ENCODE data around the gene SH3RF1. TPM values are rescaled to one million over a fixed set of nuclear protein-coding genes. Genes with fewer than 3 reads are reported as not detected.

The SH3RF1 gene
- total and polyA plus RNA-seq, 8 donors, result 4.0 to 30.6 (median 12.7) TPM

DNA sequence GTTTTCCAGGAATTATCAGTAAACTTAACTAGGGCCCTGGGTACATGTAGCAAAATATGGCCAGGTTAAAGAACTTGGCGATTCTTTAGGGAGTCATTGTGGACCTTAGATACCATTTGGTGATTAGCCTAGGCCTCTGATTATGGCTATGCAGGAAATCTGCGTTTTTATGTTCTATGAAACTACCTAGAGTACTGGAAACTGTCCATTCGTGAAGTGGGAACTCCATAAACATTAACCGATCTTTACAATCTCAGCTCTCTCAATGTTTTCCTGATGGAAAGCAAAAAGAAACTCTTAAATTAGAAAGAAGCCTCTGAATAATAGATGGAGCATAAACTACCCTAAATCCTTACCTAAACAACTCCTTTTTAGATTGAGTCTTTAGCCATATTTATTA lies 121.9 kb downstream of the SH3RF1 start:
- ATAC-seq (no peak), FAIRE-seq (no peak), DNase-seq (no peak)
- H3K9me3 ChIP-seq, result no peaks in the 10 kb centered on the region
- H3K36me3 ChIP-seq, result no peaks in the 10 kb centered on the region
- intact Hi-C loops (cut with DNase I), result no loop called here
- H3K4me3 ChIP-seq, result no peak overlapping the region
- TF ChIP-seq, protein P1, sequence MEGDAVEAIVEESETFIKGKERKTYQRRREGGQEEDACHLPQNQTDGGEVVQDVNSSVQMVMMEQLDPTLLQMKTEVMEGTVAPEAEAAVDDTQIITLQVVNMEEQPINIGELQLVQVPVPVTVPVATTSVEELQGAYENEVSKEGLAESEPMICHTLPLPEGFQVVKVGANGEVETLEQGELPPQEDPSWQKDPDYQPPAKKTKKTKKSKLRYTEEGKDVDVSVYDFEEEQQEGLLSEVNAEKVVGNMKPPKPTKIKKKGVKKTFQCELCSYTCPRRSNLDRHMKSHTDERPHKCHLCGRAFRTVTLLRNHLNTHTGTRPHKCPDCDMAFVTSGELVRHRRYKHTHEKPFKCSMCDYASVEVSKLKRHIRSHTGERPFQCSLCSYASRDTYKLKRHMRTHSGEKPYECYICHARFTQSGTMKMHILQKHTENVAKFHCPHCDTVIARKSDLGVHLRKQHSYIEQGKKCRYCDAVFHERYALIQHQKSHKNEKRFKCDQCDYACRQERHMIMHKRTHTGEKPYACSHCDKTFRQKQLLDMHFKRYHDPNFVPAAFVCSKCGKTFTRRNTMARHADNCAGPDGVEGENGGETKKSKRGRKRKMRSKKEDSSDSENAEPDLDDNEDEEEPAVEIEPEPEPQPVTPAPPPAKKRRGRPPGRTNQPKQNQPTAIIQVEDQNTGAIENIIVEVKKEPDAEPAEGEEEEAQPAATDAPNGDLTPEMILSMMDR (IDR thresholded peaks at IDR 0.05), result no peak
- peaks cover 0 to 3% (median 0%) of the 10 kb centered on the region in 3 donors for H3K4me1 ChIP-seq
- H3K27me3 ChIP-seq, result no peaks in the 10 kb centered on the region
- WGBS, 2 donors, result 65 to 72% methylated on average over 4 of the region's 4 CpGs
- H3K27ac ChIP-seq, result no peak overlapping the region

DNA sequence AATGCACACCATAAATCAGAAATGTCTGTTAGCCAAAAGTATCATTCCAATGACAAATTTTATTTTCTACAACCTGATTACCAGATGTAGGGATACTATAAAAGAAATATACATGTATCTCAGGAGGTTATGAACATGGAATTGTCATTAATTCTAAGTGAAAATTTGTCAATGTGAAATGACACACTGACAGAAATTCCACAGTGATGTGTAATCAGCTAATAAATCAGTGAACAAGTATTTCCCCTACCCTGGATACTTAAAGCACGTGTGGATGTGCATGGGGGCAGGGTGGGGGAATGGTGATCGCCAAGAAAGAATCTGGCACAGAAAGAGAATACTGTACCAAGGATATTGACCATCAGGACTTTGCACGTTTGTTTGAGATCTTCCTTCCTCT lies 123.6 kb downstream of the SH3RF1 start:
- peak overlapping the region in 1 of 4 donors; percentile 10 for H3K27ac ChIP-seq

DNA sequence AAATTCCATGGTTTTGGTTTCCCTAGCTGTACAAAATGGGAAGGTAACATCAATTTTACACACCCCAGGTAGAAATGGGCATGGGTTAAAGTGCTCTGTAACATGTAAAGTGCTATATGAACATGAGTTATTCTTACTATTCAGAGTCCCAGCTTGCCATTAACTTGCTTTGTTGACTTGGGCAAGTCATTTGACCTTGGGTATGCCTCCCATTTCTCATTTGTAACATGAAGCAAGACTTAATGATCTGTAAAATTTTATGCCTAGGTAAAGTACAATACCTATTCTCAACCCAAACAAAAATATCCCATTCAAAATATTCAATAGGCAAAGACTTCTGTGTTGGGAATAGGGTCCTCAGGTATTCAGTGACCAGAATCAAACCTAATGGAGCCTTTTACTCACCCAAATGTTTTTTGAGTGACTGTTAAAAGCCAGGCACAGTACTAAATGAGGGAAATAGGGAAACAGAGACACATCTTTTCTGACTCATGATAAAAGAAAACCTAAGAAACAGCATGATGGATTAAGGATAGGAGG lies 126.6 kb downstream of the SH3RF1 start:
- no peak for DNase-seq
- no peak overlapping the region for H3K4me3 ChIP-seq
- ATAC-seq, result no peak
- no peak overlapping the region for H3K27ac ChIP-seq
- H3K9me3 ChIP-seq, result no peaks in the 10 kb centered on the region
- intact Hi-C loops (cut with DNase I), result no loop called here
- no peaks in the 10 kb centered on the region for H3K27me3 ChIP-seq
- H3K36me3 ChIP-seq, result no peaks in the 10 kb centered on the region
- H3K4me1 ChIP-seq, result peaks cover 0 to 3% (median 0%) of the 10 kb centered on the region in 3 donors
- TF ChIP-seq, protein P1 (IDR thresholded peaks at IDR 0.05), result no peak
- FAIRE-seq, result no peak

More for the DNA sequence above, 123.6 kb downstream of the SH3RF1 start:
- H3K27me3 ChIP-seq, result no peaks in the 10 kb centered on the region
- peak in 3 of 4 donors; percentile 29 to 49 (median 42) for ATAC-seq
- TF ChIP-seq, protein P1 (IDR thresholded peaks at IDR 0.05), result no peak
- H3K4me1 ChIP-seq, result peaks cover 0 to 3% (median 0%) of the 10 kb centered on the region in 3 donors
- no peaks in the 10 kb centered on the region for H3K9me3 ChIP-seq
- H3K4me3 ChIP-seq, result no peak overlapping the region
- intact Hi-C loops (cut with DNase I), result no loop called here
- no peak for DNase-seq
- no peak for FAIRE-seq
- 51 to 55% methylated on average over 3 of the region's 3 CpGs for WGBS, 2 donors
- no peaks in the 10 kb centered on the region for H3K36me3 ChIP-seq

DNA sequence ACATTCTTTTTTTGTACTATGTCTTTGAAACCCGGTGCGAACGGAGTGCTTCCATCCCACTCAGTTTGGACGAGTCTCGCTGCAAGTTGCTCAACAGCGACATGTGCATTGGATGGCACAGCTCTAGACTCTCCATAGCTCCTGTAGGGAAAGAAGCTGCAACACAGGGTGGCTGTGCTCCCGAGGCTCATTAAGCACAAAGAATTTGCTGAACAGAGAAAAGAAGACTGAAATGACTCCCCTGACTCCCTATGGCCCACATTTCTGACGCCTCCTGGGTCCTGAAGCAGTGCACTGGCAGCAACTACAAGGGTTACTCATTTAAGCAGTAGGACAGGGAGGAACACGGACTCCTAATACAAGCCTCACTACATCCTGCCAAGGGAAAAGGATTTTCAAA lies 127.4 kb downstream of the SH3RF1 start:
- ATAC-seq (no peak), DNase-seq (no peak), FAIRE-seq (no peak)
- H3K36me3 ChIP-seq, result no peaks in the 10 kb centered on the region
- H3K4me3 ChIP-seq, result no peak overlapping the region
- intact Hi-C loops (cut with DNase I), result no loop called here
- WGBS, 2 donors, result 94 to 95% methylated on average over 9 of the region's 9 CpGs
- TF ChIP-seq, protein P1 (IDR thresholded peaks at IDR 0.05), result no peak
- H3K27me3 ChIP-seq, result no peaks in the 10 kb centered on the region
- H3K9me3 ChIP-seq, result no peaks in the 10 kb centered on the region
- peaks cover 0 to 3% (median 0%) of the 10 kb centered on the region in 3 donors for H3K4me1 ChIP-seq
- no peak overlapping the region for H3K27ac ChIP-seq

DNA sequence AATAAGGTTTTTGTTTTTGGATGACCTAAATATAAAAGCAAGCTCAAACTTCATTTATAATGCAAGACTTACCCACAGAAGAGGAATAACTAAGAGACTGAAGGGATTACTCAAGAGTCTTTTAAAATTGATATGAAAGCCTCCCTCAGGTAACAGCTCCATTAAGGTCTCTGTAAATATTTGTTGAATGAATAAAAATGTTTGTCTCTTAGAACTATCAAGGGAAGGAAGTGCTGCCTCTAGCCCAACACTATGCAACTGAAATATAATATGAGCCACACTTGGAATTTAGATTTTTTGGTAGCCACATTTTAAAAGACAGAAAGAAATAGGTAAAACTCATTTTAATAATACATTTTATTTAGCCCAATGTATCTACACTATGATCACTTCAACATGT lies 127.8 kb downstream of the SH3RF1 start:
- Histone ChIP-seq H3K27me3 (no peaks in the 10 kb centered on the region), H3K36me3 (no peaks in the 10 kb centered on the region), H3K4me1 (peaks cover 0 to 3% (median 0%) of the 10 kb centered on the region in 3 donors), H3K4me3 (no peak overlapping the region), H3K27ac (no peak overlapping the region), H3K9me3 (no peaks in the 10 kb centered on the region)
- TF ChIP-seq, protein P1 (IDR thresholded peaks at IDR 0.05), result no peak
- intact Hi-C loops (cut with DNase I), result no loop called here
- DNase-seq (no peak), ATAC-seq (peak in 1 of 4 donors; percentile 57), FAIRE-seq (no peak)

Measured in pancreas (tissue), 10 donors.